Neural progenitor cell (in vitro differentiated cells): ENCODE results near the gene CACNA2D4. TPM values are rescaled to one million over a fixed set of nuclear protein-coding genes. Genes with fewer than 3 reads are reported as not detected.

Experiments used
- DNase-seq: peaks from one replicate; pipeline ENCODE4 v3.0.0-alpha.2; 2016; ENCODE audit warnings: low spot score
- H2AFZ ChIP-seq: fragments of 200-600 bp; sonication (generic); replicated peaks from 2 replicates; pipeline ENCODE4 v1.6.1; 2016; ENCODE audit warnings: antibody characterized with exemption
- H3F3A ChIP-seq: fragments of 200-600 bp; sonication (generic); 2 replicates; pipeline ENCODE4 v1.6.1; 2016; ENCODE audit warnings: antibody characterized with exemption, low read depth
- H3K27ac ChIP-seq: fragments of 200-600 bp; sonication (generic); 2 replicates; pipeline ENCODE4 v1.5.1; 2016; ENCODE audit warnings: mild to moderate bottlenecking
- H3K27me3 ChIP-seq: fragments of 200-600 bp; sonication (generic); 2 replicates; pipeline ENCODE4 v1.6.1; 2016; ENCODE audit warnings: mild to moderate bottlenecking, moderate library complexity
- H3K36me3 ChIP-seq: fragments of 200-600 bp; sonication (generic); 2 replicates; pipeline ENCODE4 v1.5.1; 2016
- H3K4me1 ChIP-seq: fragments of 200-600 bp; sonication (generic); 2 replicates; pipeline ENCODE4 v1.6.1; 2016; ENCODE audit warnings: mixed run types
- H3K4me2 ChIP-seq: fragments of 200-600 bp; sonication (generic); 2 replicates; pipeline ENCODE4 v1.6.1; 2016
- H3K4me3 ChIP-seq: fragments of 200-600 bp; sonication (generic); 2 replicates; pipeline ENCODE4 v1.5.1; 2016
- H3K79me2 ChIP-seq: fragments of 200-600 bp; sonication (generic); 2 replicates; pipeline ENCODE4 v1.6.1; 2016; ENCODE audit warnings: low read depth
- H3K9ac ChIP-seq: fragments of 200-600 bp; sonication (generic); 2 replicates; pipeline ENCODE4 v1.6.1; 2016
- H3K9me3 ChIP-seq: fragments of 200-600 bp; sonication (generic); 2 replicates; pipeline ENCODE4 v1.5.1; 2016; ENCODE audit warnings: low read depth
- H4K20me1 ChIP-seq: fragments of 200-600 bp; sonication (generic); 2 replicates; pipeline ENCODE4 v1.6.1; 2016; ENCODE audit warnings: low read depth
- H3K27ac Mint-ChIP-seq: 3 replicates; pipeline ENCODE4 v1.8.0; 2021; ENCODE audit warnings: mixed read lengths
- H3K27me3 Mint-ChIP-seq: 2 replicates; pipeline ENCODE4 v1.8.0; 2022; ENCODE audit warnings: low read depth, mild to moderate bottlenecking, inconsistent platforms, moderate library complexity, mixed read lengths; ENCODE audit not compliant: insufficient read depth
- H3K36me3 Mint-ChIP-seq: 3 replicates; pipeline ENCODE4 v1.8.0; 2021; ENCODE audit warnings: mixed read lengths
- H3K4me1 Mint-ChIP-seq: 3 replicates; pipeline ENCODE4 v1.8.0; 2021; ENCODE audit warnings: mixed read lengths
- H3K4me3 Mint-ChIP-seq: 3 replicates; pipeline ENCODE4 v1.8.0; 2021; ENCODE audit warnings: mild to moderate bottlenecking, moderate library complexity, mixed read lengths
- H3K9me3 Mint-ChIP-seq: 3 replicates; pipeline ENCODE4 v1.8.0; 2020; ENCODE audit warnings: mixed read lengths
- EZH2 ChIP-seq: fragments of 200-600 bp; sonication (generic); IDR thresholded peaks from 2 replicates; pipeline ENCODE4 v1.6.1; 2017; ENCODE audit warnings: antibody characterized with exemption, mild to moderate bottlenecking, moderate library complexity
- EZH2phosphoT487 ChIP-seq: fragments of 200-600 bp; sonication (generic); IDR thresholded peaks from 2 replicates; pipeline ENCODE4 v1.6.1; 2017; ENCODE audit warnings: antibody characterized with exemption
- total RNA-seq: library from RNA; depleted of rRNA; stranded (reverse); fragments of >200 nt; gene quantifications from 2 replicates; pipeline ENCODE4 v1.2.3, GENCODE V29; 2015; ENCODE audit warnings: low replicate concordance
- TF ChIP-seq, protein P1 (sequence below): fragments of 200-600 bp; sonication (generic); IDR thresholded peaks from 2 replicates; pipeline ENCODE4 v1.5.1; 2017; ENCODE audit warnings: antibody characterized with exemption, mild to moderate bottlenecking

Gene CACNA2D4
- total RNA-seq, 1 donor from 2014 or later = 3.0 TPM

- Mint-ChIP-seq H3K4me1 (peaks cover 53% of the 10 kb centered on the region), H3K27ac (peak overlapping the region; percentile 63)
- DNase-seq = no peak
These were observed 4.9 kb downstream of the CACNA2D4 start for GRCh38 chr12:1913377-1914113.

DNA sequence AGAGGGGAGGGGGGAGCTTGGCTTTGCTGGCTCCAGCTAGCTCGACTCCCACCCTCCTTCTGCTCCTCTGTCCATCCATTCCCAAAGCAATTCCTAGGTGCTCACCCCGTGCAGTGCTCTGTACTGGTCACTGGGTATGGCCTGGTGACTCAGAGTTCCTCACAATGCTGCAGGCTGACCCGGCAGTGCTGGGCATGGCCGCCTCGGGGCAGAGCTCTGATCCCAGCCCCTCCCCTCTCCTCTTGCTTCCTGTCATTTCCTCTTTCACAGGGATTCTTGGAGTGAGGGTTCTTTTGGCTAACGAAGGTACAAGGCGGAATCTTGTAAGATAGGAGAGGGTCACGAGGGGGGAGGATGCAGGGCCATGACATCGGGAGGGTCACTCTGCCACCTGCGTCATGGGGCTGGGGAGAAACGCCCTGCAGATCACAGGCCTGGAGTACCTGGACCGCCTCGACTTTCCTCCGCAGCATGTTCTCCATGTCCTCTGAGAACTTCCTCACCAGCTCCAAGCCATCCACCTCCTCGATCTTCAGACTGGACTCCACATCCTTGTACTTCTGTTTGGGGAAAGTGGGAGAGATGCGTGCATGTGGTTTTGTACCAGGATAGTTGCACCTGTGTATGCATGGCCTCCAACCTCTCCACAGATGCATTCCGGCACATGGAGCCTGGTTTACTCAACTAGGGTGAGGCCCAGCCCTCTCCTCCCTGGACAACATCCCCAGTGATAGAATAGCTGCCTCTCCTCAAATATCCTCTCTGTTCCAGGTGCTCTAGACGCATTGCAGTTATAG is 5.7 kb downstream of the CACNA2D4 start:
- no peak for TF ChIP-seq EZH2
- DNase-seq = no peak
- H3K4me1 Mint-ChIP-seq = peaks cover 47% of the 10 kb centered on the region
- Histone ChIP-seq H3K4me2 (no peak overlapping the region), H3K9me3 (no peaks in the 10 kb centered on the region), H3K4me1 (peaks cover 21% of the 10 kb centered on the region), H2AFZ (no peak overlapping the region), H3K9ac (no peak overlapping the region), H3K36me3 (no peaks in the 10 kb centered on the region), H3K4me3 (no peak overlapping the region), H3F3A (peaks cover 7% of the 10 kb centered on the region), H4K20me1 (no peaks in the 10 kb centered on the region), H3K79me2 (no peaks in the 10 kb centered on the region), H3K27ac (no peak overlapping the region), H3K27me3 (no peaks in the 10 kb centered on the region)
- peak overlapping the region; percentile 63 for H3K27ac Mint-ChIP-seq
- no peaks in the 10 kb centered on the region for H3K36me3 Mint-ChIP-seq
- no peak overlapping the region for H3K4me3 Mint-ChIP-seq
- H3K9me3 Mint-ChIP-seq = no peaks in the 10 kb centered on the region
- H3K27me3 Mint-ChIP-seq = peaks cover 17% of the 10 kb centered on the region

More at GRCh38 chr12:1913377-1914113, 4.9 kb downstream of the CACNA2D4 start:
- H3K27ac ChIP-seq = no peak overlapping the region
- no peak overlapping the region for H3K4me3 ChIP-seq
- peaks cover 14% of the 10 kb centered on the region for H3F3A ChIP-seq
- no peaks in the 10 kb centered on the region for H3K36me3 Mint-ChIP-seq
- no peak overlapping the region for H3K9ac ChIP-seq
- peaks cover 27% of the 10 kb centered on the region for H3K4me1 ChIP-seq
- H3K9me3 Mint-ChIP-seq = no peaks in the 10 kb centered on the region
- H3K9me3 ChIP-seq = no peaks in the 10 kb centered on the region
- no peaks in the 10 kb centered on the region for H3K36me3 ChIP-seq
- TF ChIP-seq, protein P1, sequence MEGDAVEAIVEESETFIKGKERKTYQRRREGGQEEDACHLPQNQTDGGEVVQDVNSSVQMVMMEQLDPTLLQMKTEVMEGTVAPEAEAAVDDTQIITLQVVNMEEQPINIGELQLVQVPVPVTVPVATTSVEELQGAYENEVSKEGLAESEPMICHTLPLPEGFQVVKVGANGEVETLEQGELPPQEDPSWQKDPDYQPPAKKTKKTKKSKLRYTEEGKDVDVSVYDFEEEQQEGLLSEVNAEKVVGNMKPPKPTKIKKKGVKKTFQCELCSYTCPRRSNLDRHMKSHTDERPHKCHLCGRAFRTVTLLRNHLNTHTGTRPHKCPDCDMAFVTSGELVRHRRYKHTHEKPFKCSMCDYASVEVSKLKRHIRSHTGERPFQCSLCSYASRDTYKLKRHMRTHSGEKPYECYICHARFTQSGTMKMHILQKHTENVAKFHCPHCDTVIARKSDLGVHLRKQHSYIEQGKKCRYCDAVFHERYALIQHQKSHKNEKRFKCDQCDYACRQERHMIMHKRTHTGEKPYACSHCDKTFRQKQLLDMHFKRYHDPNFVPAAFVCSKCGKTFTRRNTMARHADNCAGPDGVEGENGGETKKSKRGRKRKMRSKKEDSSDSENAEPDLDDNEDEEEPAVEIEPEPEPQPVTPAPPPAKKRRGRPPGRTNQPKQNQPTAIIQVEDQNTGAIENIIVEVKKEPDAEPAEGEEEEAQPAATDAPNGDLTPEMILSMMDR = no peak
- TF ChIP-seq EZH2phosphoT487 = no peak
- no peak for TF ChIP-seq EZH2
- no peaks in the 10 kb centered on the region for H3K79me2 ChIP-seq
- no peak overlapping the region for H2AFZ ChIP-seq
- H3K4me3 Mint-ChIP-seq = no peak overlapping the region
- no peak overlapping the region for H3K4me2 ChIP-seq
- no peaks in the 10 kb centered on the region for H3K27me3 ChIP-seq
- H4K20me1 ChIP-seq = no peaks in the 10 kb centered on the region
- peaks cover 17% of the 10 kb centered on the region for H3K27me3 Mint-ChIP-seq

DNA sequence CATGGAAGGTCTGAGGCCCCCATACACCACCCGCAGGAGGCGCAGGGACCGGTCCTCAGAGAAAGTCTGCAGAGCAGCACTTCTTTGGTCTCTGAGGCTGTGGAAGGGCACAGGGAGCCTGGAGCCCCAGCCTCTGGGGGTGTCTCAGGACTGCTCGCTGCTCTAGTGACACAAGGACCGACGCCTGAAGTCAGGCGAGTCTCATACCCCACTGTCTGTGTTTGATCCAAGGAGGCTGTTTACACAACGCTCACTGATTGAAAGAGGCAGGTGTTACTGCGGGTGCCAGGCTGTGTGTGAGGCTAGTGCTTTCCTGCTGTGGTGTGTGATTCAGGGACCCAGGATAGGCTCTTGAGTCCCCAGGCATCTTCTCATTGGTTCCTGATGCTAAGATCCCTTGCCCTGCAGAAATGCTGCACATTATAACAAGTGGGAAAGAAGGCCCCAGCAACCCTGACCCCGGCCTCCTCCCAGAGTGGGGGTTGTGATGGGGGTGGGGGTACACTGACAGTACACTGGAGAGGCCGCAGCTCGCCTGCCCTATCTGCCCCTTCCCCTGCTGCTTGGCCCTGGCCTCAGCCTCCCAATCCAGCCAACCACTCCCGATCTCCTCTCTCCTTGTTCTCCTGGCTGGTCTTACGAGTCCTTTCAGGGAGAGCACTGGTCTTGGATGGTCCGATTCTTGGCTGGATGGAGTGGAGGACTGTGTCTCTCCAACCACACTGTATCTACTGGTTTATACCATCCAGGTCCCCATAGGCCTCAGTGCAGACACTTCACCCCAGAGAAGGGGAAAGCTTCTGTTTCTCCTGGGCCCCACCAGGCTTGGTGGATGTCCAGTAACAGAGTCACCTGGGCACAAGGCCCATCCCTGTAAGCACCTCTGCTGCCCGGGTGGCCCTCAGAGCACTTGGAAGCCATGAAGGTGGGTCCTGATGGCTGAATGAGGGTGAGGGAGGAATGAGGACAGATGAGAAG is 6.6 kb downstream of the CACNA2D4 start:
- Mint-ChIP-seq H3K27me3 (peaks cover 17% of the 10 kb centered on the region), H3K4me1 (peaks cover 38% of the 10 kb centered on the region), H3K27ac (peak overlapping the region; percentile 37), H3K36me3 (no peaks in the 10 kb centered on the region), H3K9me3 (peaks cover 5% of the 10 kb centered on the region), H3K4me3 (no peak overlapping the region)
- Histone ChIP-seq H3K9ac (no peak overlapping the region), H3K4me1 (peaks cover 12% of the 10 kb centered on the region), H3K27ac (no peak overlapping the region), H4K20me1 (no peaks in the 10 kb centered on the region), H3K9me3 (no peaks in the 10 kb centered on the region), H3F3A (no peaks in the 10 kb centered on the region), H3K4me2 (no peak overlapping the region), H3K4me3 (no peak overlapping the region), H3K79me2 (no peaks in the 10 kb centered on the region), H3K27me3 (no peaks in the 10 kb centered on the region), H2AFZ (no peak overlapping the region), H3K36me3 (no peaks in the 10 kb centered on the region)
- TF ChIP-seq EZH2 (no peak), EZH2phosphoT487 (no peak)
- TF ChIP-seq, protein P1 = no peak
- DNase-seq = no peak
